Measurements from ENCODE around the gene PHTF1.

DNA sequence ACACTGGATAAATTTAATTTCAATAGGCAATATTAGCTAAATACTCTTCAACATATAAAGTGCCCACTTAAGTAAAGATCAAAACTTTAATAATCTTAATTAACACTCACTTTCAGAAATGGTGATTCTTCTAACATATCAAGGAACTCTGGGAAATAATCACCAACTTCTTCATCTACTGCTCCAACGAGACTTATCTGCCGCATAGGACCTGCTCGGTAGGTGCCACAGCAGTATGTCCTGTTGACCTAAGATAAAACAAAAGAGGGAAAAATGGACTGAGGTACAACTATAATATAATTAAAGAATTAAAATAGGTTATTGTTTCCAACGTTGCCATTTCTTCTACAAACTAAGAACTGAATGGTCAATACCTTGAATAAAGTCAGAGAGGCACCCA is 18.3 kb upstream of the PHTF1 start:
- TF ChIP-seq, protein P1, sequence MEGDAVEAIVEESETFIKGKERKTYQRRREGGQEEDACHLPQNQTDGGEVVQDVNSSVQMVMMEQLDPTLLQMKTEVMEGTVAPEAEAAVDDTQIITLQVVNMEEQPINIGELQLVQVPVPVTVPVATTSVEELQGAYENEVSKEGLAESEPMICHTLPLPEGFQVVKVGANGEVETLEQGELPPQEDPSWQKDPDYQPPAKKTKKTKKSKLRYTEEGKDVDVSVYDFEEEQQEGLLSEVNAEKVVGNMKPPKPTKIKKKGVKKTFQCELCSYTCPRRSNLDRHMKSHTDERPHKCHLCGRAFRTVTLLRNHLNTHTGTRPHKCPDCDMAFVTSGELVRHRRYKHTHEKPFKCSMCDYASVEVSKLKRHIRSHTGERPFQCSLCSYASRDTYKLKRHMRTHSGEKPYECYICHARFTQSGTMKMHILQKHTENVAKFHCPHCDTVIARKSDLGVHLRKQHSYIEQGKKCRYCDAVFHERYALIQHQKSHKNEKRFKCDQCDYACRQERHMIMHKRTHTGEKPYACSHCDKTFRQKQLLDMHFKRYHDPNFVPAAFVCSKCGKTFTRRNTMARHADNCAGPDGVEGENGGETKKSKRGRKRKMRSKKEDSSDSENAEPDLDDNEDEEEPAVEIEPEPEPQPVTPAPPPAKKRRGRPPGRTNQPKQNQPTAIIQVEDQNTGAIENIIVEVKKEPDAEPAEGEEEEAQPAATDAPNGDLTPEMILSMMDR (conservative IDR thresholded peaks at IDR 0.05), result no peak
- no peak for TF ChIP-seq EZH2 (IDR thresholded peaks at IDR 0.05; ENCODE audit: low read depth)
